DND-41 (cell line): ENCODE measurements around the gene ARNT2.

Experiments
- ATAC-seq: fragments of 200-7000 bp; cut with Tn5 transposase; 3 replicates; pipeline ENCODE4 v1.9.1; 2021; ENCODE audit warnings: low read depth; ENCODE audit not compliant: insufficient read depth
- DNase-seq: peaks from one replicate; pipeline ENCODE4 v3.0.0-alpha.2; 2020
- H2AFZ ChIP-seq: 2 replicates; pipeline ENCODE4 v1.6.0; 2012; ENCODE audit warnings: low read depth, low read length
- H3K27ac ChIP-seq: 2 replicates; pipeline ENCODE4 v1.5.1; 2012; ENCODE audit warnings: low read length, inconsistent platforms
- H3K27me3 ChIP-seq: fragments of 200-600 bp; sonication (generic); 2 replicates; pipeline ENCODE4 v1.6.0; 2012; ENCODE audit warnings: low read length, mild to moderate bottlenecking, inconsistent platforms; ENCODE audit not compliant: insufficient read depth, poor library complexity
- H3K36me3 ChIP-seq: 2 replicates; pipeline ENCODE4 v1.5.1; 2012; ENCODE audit warnings: low read length, inconsistent platforms; ENCODE audit not compliant: insufficient read depth
- H3K4me1 ChIP-seq: 2 replicates; pipeline ENCODE4 v1.5.1; 2012; ENCODE audit warnings: mild to moderate bottlenecking, low read length; ENCODE audit not compliant: insufficient read depth
- H3K4me2 ChIP-seq: 2 replicates; pipeline ENCODE4 v1.6.0; 2012; ENCODE audit warnings: mild to moderate bottlenecking, moderate library complexity, low read length, inconsistent platforms; ENCODE audit not compliant: insufficient read depth
- H3K4me3 ChIP-seq, 2 experiments: fragments of 200-600 bp in 1 of 2; shearing (Covaris generic) in 1 of 2; 2 replicates each; pipeline ENCODE4 v1.5.1; 2012 to 2016; ENCODE audit warnings: inconsistent platforms in 2 of 2, low read length in 2 of 2, mild to moderate bottlenecking in 2 of 2, low read depth in 1 of 2, moderate library complexity in 1 of 2
- H3K79me2 ChIP-seq: 2 replicates; pipeline ENCODE4 v1.6.0; 2012; ENCODE audit warnings: low read length, inconsistent platforms; ENCODE audit not compliant: insufficient read depth
- H3K9ac ChIP-seq: 2 replicates; pipeline ENCODE4 v1.6.0; 2012; ENCODE audit warnings: low read depth, mild to moderate bottlenecking, inconsistent platforms, low read length, moderate library complexity
- H3K9me3 ChIP-seq: 2 replicates; pipeline ENCODE4 v1.5.1; 2012; ENCODE audit warnings: low read length, moderate library complexity, mild to moderate bottlenecking, inconsistent platforms; ENCODE audit not compliant: insufficient read depth, severe bottlenecking
- H4K20me1 ChIP-seq: 2 replicates; pipeline ENCODE4 v1.6.0; 2012; ENCODE audit warnings: low read length; ENCODE audit not compliant: insufficient read depth
- CTCF ChIP-seq: IDR thresholded peaks from 2 replicates; pipeline ENCODE4 v1.5.1; 2012; ENCODE audit warnings: borderline replicate concordance, low read length, moderate library complexity, mild to moderate bottlenecking; ENCODE audit not compliant: poor library complexity, severe bottlenecking; ENCODE audit errors: extremely low read depth
- EZH2 ChIP-seq: IDR thresholded peaks from 3 replicates; pipeline ENCODE4 v1.6.1; 2012; ENCODE audit warnings: borderline replicate concordance, low read depth, mild to moderate bottlenecking, moderate library complexity, low read length, inconsistent platforms; ENCODE audit not compliant: severe bottlenecking

ARNT2 gene

GRCh38 chr15:80503319-80503952 is 99.3 kb downstream of the ARNT2 start:
- H3K4me1 ChIP-seq: no peaks in the 10 kb centered on the region
- H3K36me3 ChIP-seq: no peaks in the 10 kb centered on the region
- no peak overlapping the region for H3K27ac ChIP-seq
- no peak overlapping the region for H3K4me3 ChIP-seq
- DNase-seq (no peak), ATAC-seq (no peak)
- TF ChIP-seq EZH2 (no peak), CTCF (no peak)
- no peaks in the 10 kb centered on the region for H3K79me2 ChIP-seq
- no peak overlapping the region for H3K9ac ChIP-seq
- no peak overlapping the region for H3K4me2 ChIP-seq
- no peak overlapping the region for H2AFZ ChIP-seq
- H3K9me3 ChIP-seq: no peaks in the 10 kb centered on the region
- peaks cover 8% of the 10 kb centered on the region for H3K27me3 ChIP-seq
- H4K20me1 ChIP-seq: no peaks in the 10 kb centered on the region

GRCh38 chr15:80504931-80505330 is 100.7 kb downstream of the ARNT2 start:
- H3K9me3 ChIP-seq: no peaks in the 10 kb centered on the region
- no peak overlapping the region for H3K9ac ChIP-seq
- no peaks in the 10 kb centered on the region for H3K79me2 ChIP-seq
- H2AFZ ChIP-seq: no peak overlapping the region
- ATAC-seq (no peak), DNase-seq (no peak)
- peaks cover 8% of the 10 kb centered on the region for H3K27me3 ChIP-seq
- no peaks in the 10 kb centered on the region for H3K36me3 ChIP-seq
- TF ChIP-seq CTCF: no peak
- no peak for TF ChIP-seq EZH2
- H3K4me1 ChIP-seq: no peaks in the 10 kb centered on the region
- no peak overlapping the region for H3K27ac ChIP-seq
- no peak overlapping the region for H3K4me2 ChIP-seq
- H3K4me3 ChIP-seq: no peak overlapping the region
- no peaks in the 10 kb centered on the region for H4K20me1 ChIP-seq

GRCh38 chr15:80506286-80506893 is 102.2 kb downstream of the ARNT2 start:
- Histone ChIP-seq H3K27me3 (peaks cover 8% of the 10 kb centered on the region), H3K79me2 (no peaks in the 10 kb centered on the region), H3K4me3 (no peak overlapping the region), H3K9ac (no peak overlapping the region), H3K4me2 (no peak overlapping the region), H4K20me1 (no peaks in the 10 kb centered on the region), H2AFZ (no peak overlapping the region), H3K36me3 (no peaks in the 10 kb centered on the region), H3K27ac (no peak overlapping the region), H3K9me3 (no peaks in the 10 kb centered on the region), H3K4me1 (no peaks in the 10 kb centered on the region)
- TF ChIP-seq EZH2 (no peak), CTCF (no peak)
- no peak for ATAC-seq
- no peak for DNase-seq
